DND-41 (cell line): ENCODE measurements around the gene ATP2A2.

Experiments
- ATAC-seq: fragments of 200-7000 bp; cut with Tn5 transposase; 3 replicates; pipeline ENCODE4 v1.9.1; 2021; ENCODE audit warnings: low read depth; ENCODE audit not compliant: insufficient read depth
- DNase-seq: peaks from one replicate; pipeline ENCODE4 v3.0.0-alpha.2; 2020
- H2AFZ ChIP-seq: 2 replicates; pipeline ENCODE4 v1.6.0; 2012; ENCODE audit warnings: low read depth, low read length
- H3K27ac ChIP-seq: 2 replicates; pipeline ENCODE4 v1.5.1; 2012; ENCODE audit warnings: low read length, inconsistent platforms
- H3K27me3 ChIP-seq: fragments of 200-600 bp; sonication (generic); 2 replicates; pipeline ENCODE4 v1.6.0; 2012; ENCODE audit warnings: low read length, mild to moderate bottlenecking, inconsistent platforms; ENCODE audit not compliant: insufficient read depth, poor library complexity
- H3K36me3 ChIP-seq: 2 replicates; pipeline ENCODE4 v1.5.1; 2012; ENCODE audit warnings: low read length, inconsistent platforms; ENCODE audit not compliant: insufficient read depth
- H3K4me1 ChIP-seq: 2 replicates; pipeline ENCODE4 v1.5.1; 2012; ENCODE audit warnings: mild to moderate bottlenecking, low read length; ENCODE audit not compliant: insufficient read depth
- H3K4me2 ChIP-seq: 2 replicates; pipeline ENCODE4 v1.6.0; 2012; ENCODE audit warnings: mild to moderate bottlenecking, moderate library complexity, low read length, inconsistent platforms; ENCODE audit not compliant: insufficient read depth
- H3K4me3 ChIP-seq, 2 experiments: fragments of 200-600 bp in 1 of 2; shearing (Covaris generic) in 1 of 2; 2 replicates each; pipeline ENCODE4 v1.5.1; 2012 to 2016; ENCODE audit warnings: inconsistent platforms in 2 of 2, low read length in 2 of 2, mild to moderate bottlenecking in 2 of 2, low read depth in 1 of 2, moderate library complexity in 1 of 2
- H3K79me2 ChIP-seq: 2 replicates; pipeline ENCODE4 v1.6.0; 2012; ENCODE audit warnings: low read length, inconsistent platforms; ENCODE audit not compliant: insufficient read depth
- H3K9ac ChIP-seq: 2 replicates; pipeline ENCODE4 v1.6.0; 2012; ENCODE audit warnings: low read depth, mild to moderate bottlenecking, inconsistent platforms, low read length, moderate library complexity
- H3K9me3 ChIP-seq: 2 replicates; pipeline ENCODE4 v1.5.1; 2012; ENCODE audit warnings: low read length, moderate library complexity, mild to moderate bottlenecking, inconsistent platforms; ENCODE audit not compliant: insufficient read depth, severe bottlenecking
- H4K20me1 ChIP-seq: 2 replicates; pipeline ENCODE4 v1.6.0; 2012; ENCODE audit warnings: low read length; ENCODE audit not compliant: insufficient read depth
- EZH2 ChIP-seq: IDR thresholded peaks from 3 replicates; pipeline ENCODE4 v1.6.1; 2012; ENCODE audit warnings: borderline replicate concordance, low read depth, mild to moderate bottlenecking, moderate library complexity, low read length, inconsistent platforms; ENCODE audit not compliant: severe bottlenecking
- TF ChIP-seq, protein P1 (sequence below): IDR thresholded peaks from 2 replicates; pipeline ENCODE4 v1.5.1; 2012; ENCODE audit warnings: borderline replicate concordance, low read length, moderate library complexity, mild to moderate bottlenecking; ENCODE audit not compliant: poor library complexity, severe bottlenecking; ENCODE audit errors: extremely low read depth

Gene ATP2A2

DNA sequence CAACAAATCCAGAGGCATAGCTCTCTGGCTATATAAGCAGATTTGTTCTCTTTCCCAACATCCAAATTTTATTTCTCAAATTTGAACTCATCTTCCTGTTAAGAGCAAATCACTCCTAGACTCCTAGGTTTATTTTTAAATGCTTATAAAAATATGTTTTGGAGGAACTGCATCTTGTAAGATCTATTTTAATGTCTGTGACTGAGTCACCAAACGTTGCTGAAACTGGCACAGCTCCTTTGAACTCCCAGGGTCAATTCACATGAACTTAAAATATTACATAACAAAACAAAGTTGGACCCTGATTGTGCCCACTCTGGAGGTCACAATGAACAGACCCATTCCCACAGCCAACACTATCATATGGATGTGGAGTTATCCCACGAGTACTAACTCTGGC is 98.6 kb downstream of the ATP2A2 start:
- Histone ChIP-seq H3K9me3 (no peaks in the 10 kb centered on the region), H3K4me2 (no peak overlapping the region), H3K4me3 (no peak overlapping the region), H3K27me3 (no peaks in the 10 kb centered on the region), H3K27ac (no peak overlapping the region), H3K36me3 (peaks cover 90% of the 10 kb centered on the region), H3K4me1 (no peaks in the 10 kb centered on the region), H4K20me1 (no peaks in the 10 kb centered on the region), H3K9ac (no peak overlapping the region), H2AFZ (no peak overlapping the region), H3K79me2 (0 out of 2 replicates have a peak, but pooled peaks cover 4% of the 10 kb centered on the region)
- no peak for ATAC-seq
- TF ChIP-seq, protein P1, sequence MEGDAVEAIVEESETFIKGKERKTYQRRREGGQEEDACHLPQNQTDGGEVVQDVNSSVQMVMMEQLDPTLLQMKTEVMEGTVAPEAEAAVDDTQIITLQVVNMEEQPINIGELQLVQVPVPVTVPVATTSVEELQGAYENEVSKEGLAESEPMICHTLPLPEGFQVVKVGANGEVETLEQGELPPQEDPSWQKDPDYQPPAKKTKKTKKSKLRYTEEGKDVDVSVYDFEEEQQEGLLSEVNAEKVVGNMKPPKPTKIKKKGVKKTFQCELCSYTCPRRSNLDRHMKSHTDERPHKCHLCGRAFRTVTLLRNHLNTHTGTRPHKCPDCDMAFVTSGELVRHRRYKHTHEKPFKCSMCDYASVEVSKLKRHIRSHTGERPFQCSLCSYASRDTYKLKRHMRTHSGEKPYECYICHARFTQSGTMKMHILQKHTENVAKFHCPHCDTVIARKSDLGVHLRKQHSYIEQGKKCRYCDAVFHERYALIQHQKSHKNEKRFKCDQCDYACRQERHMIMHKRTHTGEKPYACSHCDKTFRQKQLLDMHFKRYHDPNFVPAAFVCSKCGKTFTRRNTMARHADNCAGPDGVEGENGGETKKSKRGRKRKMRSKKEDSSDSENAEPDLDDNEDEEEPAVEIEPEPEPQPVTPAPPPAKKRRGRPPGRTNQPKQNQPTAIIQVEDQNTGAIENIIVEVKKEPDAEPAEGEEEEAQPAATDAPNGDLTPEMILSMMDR = no peak
- TF ChIP-seq EZH2 = no peak
- DNase-seq = no peak

DNA sequence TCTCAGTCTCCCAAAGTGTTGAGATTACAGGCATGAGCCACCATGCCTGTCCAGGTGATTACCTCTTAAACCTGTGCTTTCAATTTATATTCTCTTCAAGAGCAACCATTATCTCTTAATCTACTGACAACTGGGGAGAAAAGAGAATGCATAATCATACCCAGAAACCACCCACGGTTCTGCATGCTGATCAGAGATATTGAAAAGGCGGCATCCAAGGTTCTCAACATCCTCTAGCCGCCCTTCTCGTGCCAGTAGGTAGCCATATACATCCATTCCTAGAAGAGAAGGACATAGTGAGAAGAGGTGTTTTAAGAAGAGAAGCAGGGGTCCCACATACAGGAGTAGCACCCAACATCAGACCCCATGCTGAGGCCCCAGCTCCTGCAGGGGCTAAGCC is 101.6 kb downstream of the ATP2A2 start:
- H3K9ac ChIP-seq = no peak overlapping the region
- H3K27me3 ChIP-seq = no peaks in the 10 kb centered on the region
- no peak overlapping the region for H3K27ac ChIP-seq
- ATAC-seq = no peak
- TF ChIP-seq EZH2 = no peak
- TF ChIP-seq, protein P1 = no peak
- H3K4me1 ChIP-seq = no peaks in the 10 kb centered on the region
- H4K20me1 ChIP-seq = peaks cover 2% of the 10 kb centered on the region; the same call in 1 of the 2 replicates
- peaks cover 90% of the 10 kb centered on the region for H3K36me3 ChIP-seq
- DNase-seq = no peak
- no peaks in the 10 kb centered on the region for H3K9me3 ChIP-seq
- H3K4me3 ChIP-seq = no peak overlapping the region
- no peak overlapping the region for H3K4me2 ChIP-seq
- H2AFZ ChIP-seq = no peak overlapping the region
- 0 out of 2 replicates have a peak, but pooled peaks cover 4% of the 10 kb centered on the region for H3K79me2 ChIP-seq
